ENCODE measurements around the gene KRTAP9-2. TPM values are rescaled to one million over a fixed set of nuclear protein-coding genes. Genes with fewer than 3 reads are reported as not detected.

KRTAP9-2 gene
- polyA plus RNA-seq, 2 of the 4 experiments (the other 2 are of a cell fraction) = not detected

DNA sequence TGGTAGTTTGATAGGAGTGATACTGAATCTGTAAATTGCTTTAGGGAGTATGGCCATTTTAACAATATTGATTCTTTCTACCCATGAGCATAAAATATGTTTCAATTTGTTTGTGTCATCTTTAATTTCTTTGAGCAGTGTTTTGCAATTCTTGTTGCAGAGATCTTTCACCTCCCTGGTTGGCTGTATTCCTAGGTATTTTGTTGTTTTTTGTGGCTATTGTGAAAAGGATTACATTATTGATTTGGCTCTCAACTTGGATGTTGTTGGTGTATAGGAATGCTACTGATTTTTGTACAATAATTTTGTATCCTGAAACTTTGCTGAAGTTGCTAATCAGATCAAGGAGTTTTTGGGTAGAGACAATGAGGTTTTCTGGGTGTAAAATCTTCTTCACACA lies 32.0 kb downstream of the KRTAP9-2 start (continued):
- TF ChIP-seq, protein P1, sequence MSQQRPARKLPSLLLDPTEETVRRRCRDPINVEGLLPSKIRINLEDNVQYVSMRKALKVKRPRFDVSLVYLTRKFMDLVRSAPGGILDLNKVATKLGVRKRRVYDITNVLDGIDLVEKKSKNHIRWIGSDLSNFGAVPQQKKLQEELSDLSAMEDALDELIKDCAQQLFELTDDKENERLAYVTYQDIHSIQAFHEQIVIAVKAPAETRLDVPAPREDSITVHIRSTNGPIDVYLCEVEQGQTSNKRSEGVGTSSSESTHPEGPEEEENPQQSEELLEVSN (IDR thresholded peaks at IDR 0.05; ENCODE audit: borderline replicate concordance, low read depth) = no peak
- TF ChIP-seq KDM5A (IDR thresholded peaks at IDR 0.05) = no peak

DNA sequence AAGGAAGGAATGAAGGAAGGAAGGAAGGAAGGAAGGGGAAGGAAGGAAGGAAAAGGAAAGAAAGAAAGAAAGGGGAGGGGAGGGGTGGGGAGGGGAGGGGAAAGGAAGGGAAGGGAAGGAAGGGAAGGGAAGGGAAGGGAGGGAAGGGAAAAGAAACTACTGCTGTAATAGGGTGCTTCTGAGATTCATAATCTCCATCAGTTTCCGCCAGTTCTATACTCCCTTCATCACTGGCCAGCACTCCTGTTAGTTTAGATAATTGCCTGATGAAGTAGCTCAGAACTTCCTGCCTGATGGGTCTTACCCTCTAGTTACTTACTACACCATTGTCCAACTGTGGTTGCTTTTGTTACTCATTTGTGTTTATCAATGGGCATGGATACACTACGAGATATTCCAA lies 36.8 kb downstream of the KRTAP9-2 start:
- TF ChIP-seq CHD4 (IDR thresholded peaks at IDR 0.05; ENCODE audit: borderline replicate concordance) = no peak
- TF ChIP-seq HDAC2 (IDR thresholded peaks at IDR 0.05) = no peak
- TF ChIP-seq RFX5 (IDR thresholded peaks at IDR 0.05) = no peak
- no peak for TF ChIP-seq SMC3 (IDR thresholded peaks at IDR 0.05)
- TF ChIP-seq HOXA7 (CRISPR knock-in tag; IDR thresholded peaks at IDR 0.05) = no peak
- TF ChIP-seq, protein P2, sequence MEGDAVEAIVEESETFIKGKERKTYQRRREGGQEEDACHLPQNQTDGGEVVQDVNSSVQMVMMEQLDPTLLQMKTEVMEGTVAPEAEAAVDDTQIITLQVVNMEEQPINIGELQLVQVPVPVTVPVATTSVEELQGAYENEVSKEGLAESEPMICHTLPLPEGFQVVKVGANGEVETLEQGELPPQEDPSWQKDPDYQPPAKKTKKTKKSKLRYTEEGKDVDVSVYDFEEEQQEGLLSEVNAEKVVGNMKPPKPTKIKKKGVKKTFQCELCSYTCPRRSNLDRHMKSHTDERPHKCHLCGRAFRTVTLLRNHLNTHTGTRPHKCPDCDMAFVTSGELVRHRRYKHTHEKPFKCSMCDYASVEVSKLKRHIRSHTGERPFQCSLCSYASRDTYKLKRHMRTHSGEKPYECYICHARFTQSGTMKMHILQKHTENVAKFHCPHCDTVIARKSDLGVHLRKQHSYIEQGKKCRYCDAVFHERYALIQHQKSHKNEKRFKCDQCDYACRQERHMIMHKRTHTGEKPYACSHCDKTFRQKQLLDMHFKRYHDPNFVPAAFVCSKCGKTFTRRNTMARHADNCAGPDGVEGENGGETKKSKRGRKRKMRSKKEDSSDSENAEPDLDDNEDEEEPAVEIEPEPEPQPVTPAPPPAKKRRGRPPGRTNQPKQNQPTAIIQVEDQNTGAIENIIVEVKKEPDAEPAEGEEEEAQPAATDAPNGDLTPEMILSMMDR (IDR thresholded peaks at IDR 0.05) = no peak
- TF ChIP-seq JUN (IDR thresholded peaks at IDR 0.05) = no peak
- TF ChIP-seq, protein P3, sequence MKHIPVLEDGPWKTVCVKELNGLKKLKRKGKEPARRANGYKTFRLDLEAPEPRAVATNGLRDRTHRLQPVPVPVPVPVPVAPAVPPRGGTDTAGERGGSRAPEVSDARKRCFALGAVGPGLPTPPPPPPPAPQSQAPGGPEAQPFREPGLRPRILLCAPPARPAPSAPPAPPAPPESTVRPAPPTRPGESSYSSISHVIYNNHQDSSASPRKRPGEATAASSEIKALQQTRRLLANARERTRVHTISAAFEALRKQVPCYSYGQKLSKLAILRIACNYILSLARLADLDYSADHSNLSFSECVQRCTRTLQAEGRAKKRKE (CRISPR knock-in tag; IDR thresholded peaks at IDR 0.05; ENCODE audit: low read depth) = no peak
- TF ChIP-seq, protein P4, sequence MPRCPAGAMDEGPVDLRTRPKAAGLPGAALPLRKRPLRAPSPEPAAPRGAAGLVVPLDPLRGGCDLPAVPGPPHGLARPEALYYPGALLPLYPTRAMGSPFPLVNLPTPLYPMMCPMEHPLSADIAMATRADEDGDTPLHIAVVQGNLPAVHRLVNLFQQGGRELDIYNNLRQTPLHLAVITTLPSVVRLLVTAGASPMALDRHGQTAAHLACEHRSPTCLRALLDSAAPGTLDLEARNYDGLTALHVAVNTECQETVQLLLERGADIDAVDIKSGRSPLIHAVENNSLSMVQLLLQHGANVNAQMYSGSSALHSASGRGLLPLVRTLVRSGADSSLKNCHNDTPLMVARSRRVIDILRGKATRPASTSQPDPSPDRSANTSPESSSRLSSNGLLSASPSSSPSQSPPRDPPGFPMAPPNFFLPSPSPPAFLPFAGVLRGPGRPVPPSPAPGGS (IDR thresholded peaks at IDR 0.05) = no peak
- TF ChIP-seq ZC3H11A (IDR thresholded peaks at IDR 0.05) = no peak
- no peak for TF ChIP-seq HOXB5 (CRISPR knock-in tag; IDR thresholded peaks at IDR 0.05)
- TF ChIP-seq EHF (CRISPR knock-in tag; IDR thresholded peaks at IDR 0.05) = no peak
- no peak for TF ChIP-seq ESRRA (IDR thresholded peaks at IDR 0.05; ENCODE audit: borderline replicate concordance, low read length)
- TF ChIP-seq NFE2L2 (conservative IDR thresholded peaks at IDR 0.05; ENCODE audit: low read length) = no peak
- Histone ChIP-seq H3K4me2 (no peak overlapping the region), H3K27ac (no peak overlapping the region), H3K4me1 (no peaks in the 10 kb centered on the region), H3K4me3 (no peak overlapping the region), H3K9me3 (no peaks in the 10 kb centered on the region)
- FAIRE-seq (no peak), DNase-seq (ENCODE audit: low read depth in 1 of 2, low spot score in 1 of 2) (no peak), ATAC-seq (no peak)
- 82% methylated on average over 2 of the region's 2 CpGs for WGBS (ENCODE audit: missing lambda C conversion rate)
- CTCF ChIA-PET = interaction anchor here (1.1 kb wide), 1 partner anchor 10 kb away, joined by 4 read pairs; no protein-coding TSS in a partner anchor
- POLR2A ChIA-PET = no interaction called here

DNA sequence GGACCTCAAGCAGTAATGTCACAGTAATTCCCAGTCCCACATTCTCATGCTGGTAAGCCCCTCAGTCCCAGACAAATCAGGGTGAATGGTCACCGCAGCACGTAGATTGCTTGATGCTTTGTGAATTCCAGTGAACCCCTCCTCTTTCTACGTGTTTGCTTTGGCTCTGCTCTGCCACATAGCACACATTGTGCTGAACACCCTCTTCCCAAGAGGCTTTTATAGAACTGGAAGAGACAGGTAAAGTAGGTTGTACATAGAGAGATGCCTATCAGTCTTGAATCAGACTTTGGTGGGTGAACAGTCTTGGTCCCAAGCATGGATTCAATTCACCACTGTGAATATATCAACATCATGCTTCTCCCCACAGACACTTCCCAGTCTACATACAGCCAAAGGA lies 38.2 kb downstream of the KRTAP9-2 start:
- DNase-seq (ENCODE audit: low read depth in 1 of 2, low spot score in 1 of 2) (no peak), ATAC-seq (no peak), FAIRE-seq (no peak)
- WGBS (ENCODE audit: missing lambda C conversion rate) = 66% methylated on average over 3 of the region's 3 CpGs
- CTCF ChIA-PET = interaction anchor here (1.4 kb wide), 1 partner anchor 12 kb away, joined by 4 read pairs; no protein-coding TSS in a partner anchor
- Histone ChIP-seq H3K27ac (no peak overlapping the region), H3K4me3 (no peak overlapping the region), H3K4me2 (no peak overlapping the region), H3K4me1 (no peaks in the 10 kb centered on the region), H3K9me3 (no peaks in the 10 kb centered on the region)
- POLR2A ChIA-PET = no interaction called here
- TF ChIP-seq, protein P3 (CRISPR knock-in tag; IDR thresholded peaks at IDR 0.05; ENCODE audit: low read depth) = no peak
- TF ChIP-seq POLR2AphosphoS2 (conservative IDR thresholded peaks at IDR 0.05; ENCODE audit: low read length) = no peak
- TF ChIP-seq NR3C1 (IDR thresholded peaks at IDR 0.05) = no peak
- TF ChIP-seq, protein P5, sequence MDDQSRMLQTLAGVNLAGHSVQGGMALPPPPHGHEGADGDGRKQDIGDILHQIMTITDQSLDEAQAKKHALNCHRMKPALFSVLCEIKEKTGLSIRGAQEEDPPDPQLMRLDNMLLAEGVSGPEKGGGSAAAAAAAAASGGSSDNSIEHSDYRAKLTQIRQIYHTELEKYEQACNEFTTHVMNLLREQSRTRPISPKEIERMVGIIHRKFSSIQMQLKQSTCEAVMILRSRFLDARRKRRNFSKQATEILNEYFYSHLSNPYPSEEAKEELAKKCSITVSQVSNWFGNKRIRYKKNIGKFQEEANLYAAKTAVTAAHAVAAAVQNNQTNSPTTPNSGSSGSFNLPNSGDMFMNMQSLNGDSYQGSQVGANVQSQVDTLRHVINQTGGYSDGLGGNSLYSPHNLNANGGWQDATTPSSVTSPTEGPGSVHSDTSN (IDR thresholded peaks at IDR 0.05) = no peak
- no peak for TF ChIP-seq KDM5A (IDR thresholded peaks at IDR 0.05)
- TF ChIP-seq EP300 (IDR thresholded peaks at IDR 0.05) = no peak
- TF ChIP-seq HOXB13 (CRISPR knock-in tag; IDR thresholded peaks at IDR 0.05; ENCODE audit: low read depth) = no peak
- no peak for TF ChIP-seq FOSL2 (IDR thresholded peaks at IDR 0.05)
- TF ChIP-seq FOSL2 (CRISPR knock-in tag; IDR thresholded peaks at IDR 0.05) = no peak
- no peak for TF ChIP-seq RAD21 (conservative IDR thresholded peaks at IDR 0.05 in 1 of 2, IDR thresholded peaks at IDR 0.05 in 1 of 2)
- TF ChIP-seq, protein P6, sequence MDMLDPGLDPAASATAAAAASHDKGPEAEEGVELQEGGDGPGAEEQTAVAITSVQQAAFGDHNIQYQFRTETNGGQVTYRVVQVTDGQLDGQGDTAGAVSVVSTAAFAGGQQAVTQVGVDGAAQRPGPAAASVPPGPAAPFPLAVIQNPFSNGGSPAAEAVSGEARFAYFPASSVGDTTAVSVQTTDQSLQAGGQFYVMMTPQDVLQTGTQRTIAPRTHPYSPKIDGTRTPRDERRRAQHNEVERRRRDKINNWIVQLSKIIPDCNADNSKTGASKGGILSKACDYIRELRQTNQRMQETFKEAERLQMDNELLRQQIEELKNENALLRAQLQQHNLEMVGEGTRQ (IDR thresholded peaks at IDR 0.05) = no peak
- TF ChIP-seq CHD4 (IDR thresholded peaks at IDR 0.05; ENCODE audit: borderline replicate concordance) = no peak
- TF ChIP-seq BHLHE40 (IDR thresholded peaks at IDR 0.05; ENCODE audit: low read depth, low read length) = no peak
- TF ChIP-seq POLR2A (IDR thresholded peaks at IDR 0.05; ENCODE audit: low read length) = no peak
- TF ChIP-seq, protein P7, sequence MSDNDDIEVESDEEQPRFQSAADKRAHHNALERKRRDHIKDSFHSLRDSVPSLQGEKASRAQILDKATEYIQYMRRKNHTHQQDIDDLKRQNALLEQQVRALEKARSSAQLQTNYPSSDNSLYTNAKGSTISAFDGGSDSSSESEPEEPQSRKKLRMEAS (IDR thresholded peaks at IDR 0.05) = no peak
- no peak for TF ChIP-seq KDM1A (IDR thresholded peaks at IDR 0.05; ENCODE audit: low read depth)
- no peak for TF ChIP-seq PHF8 (IDR thresholded peaks at IDR 0.05; ENCODE audit: borderline replicate concordance, low read depth)
